ENCODE results near the gene HELZ2.
"Not testable (repeated sequence)": the region's sequence is repeated elsewhere in the genome, so short reads cannot be mapped to it uniquely, and the experiment has no call there.

HELZ2 gene

GRCh38 chr20:63574156-63574828, at the start of gene HELZ2:
Gene HELZ2, minus strand, starts transcription at chr20:63574239. Its CDS starts 1,854 bp downstream, at chr20:63572385.
- peak in 1 of 2 donors; percentile 45 for DNase-seq (ENCODE audit: low read depth in 1 of 2, low spot score in 1 of 2)

GRCh38 chr20:63622732-63623131, 48.7 kb upstream of the HELZ2 start:
- DNase-seq (ENCODE audit: low read depth in 1 of 2, low spot score in 1 of 2): no peak

- DNase-seq (ENCODE audit: low read depth in 1 of 2, low spot score in 1 of 2): no peak
These were observed 48.1 kb upstream of the HELZ2 start for GRCh38 chr20:63622096-63622495.

- no peak for DNase-seq (ENCODE audit: low read depth in 1 of 2, low spot score in 1 of 2)
These were observed 47.0 kb upstream of the HELZ2 start for GRCh38 chr20:63620991-63621390.

GRCh38 chr20:63619505-63619904, 45.5 kb upstream of the HELZ2 start:
- DNase-seq (ENCODE audit: low read depth in 1 of 2, low spot score in 1 of 2): no peak

- no peak for DNase-seq (ENCODE audit: low read depth in 1 of 2, low spot score in 1 of 2)
These were observed 45.0 kb upstream of the HELZ2 start for GRCh38 chr20:63619086-63619485.

GRCh38 chr20:63618291-63618980, 44.4 kb upstream of the HELZ2 start:
- no peak for DNase-seq (ENCODE audit: low read depth in 1 of 2, low spot score in 1 of 2)

GRCh38 chr20:63617876-63618265, 43.8 kb upstream of the HELZ2 start:
- DNase-seq (ENCODE audit: low read depth in 1 of 2, low spot score in 1 of 2): no peak

GRCh38 chr20:63617092-63617875, 43.2 kb upstream of the HELZ2 start:
- no peak for DNase-seq (ENCODE audit: low read depth in 1 of 2, low spot score in 1 of 2)

GRCh38 chr20:63613863-63614594, 40.0 kb upstream of the HELZ2 start:
- DNase-seq (ENCODE audit: low read depth in 1 of 2, low spot score in 1 of 2): not testable (repeated sequence)

- DNase-seq (ENCODE audit: low read depth in 1 of 2, low spot score in 1 of 2): no peak
These were observed 38.4 kb upstream of the HELZ2 start for GRCh38 chr20:63612276-63612931.

- no peak for DNase-seq (ENCODE audit: low read depth in 1 of 2, low spot score in 1 of 2)
These were observed 37.6 kb upstream of the HELZ2 start for GRCh38 chr20:63611646-63612045.

- DNase-seq (ENCODE audit: low read depth in 1 of 2, low spot score in 1 of 2): no peak
These were observed 36.8 kb upstream of the HELZ2 start for GRCh38 chr20:63610581-63611435.

- DNase-seq (ENCODE audit: low read depth in 1 of 2, low spot score in 1 of 2): no peak
These were observed 32.6 kb upstream of the HELZ2 start for GRCh38 chr20:63606686-63607085.

GRCh38 chr20:63602321-63602720, 28.3 kb upstream of the HELZ2 start:
- no peak for DNase-seq (ENCODE audit: low read depth in 1 of 2, low spot score in 1 of 2)

- not testable (repeated sequence) for DNase-seq (ENCODE audit: low read depth in 1 of 2, low spot score in 1 of 2)
These were observed 27.6 kb upstream of the HELZ2 start for GRCh38 chr20:63601679-63602078.

- DNase-seq (ENCODE audit: low read depth in 1 of 2, low spot score in 1 of 2): no peak
These were observed 25.5 kb upstream of the HELZ2 start for GRCh38 chr20:63599396-63600050.

GRCh38 chr20:63598479-63599395, 24.7 kb upstream of the HELZ2 start:
- no peak for DNase-seq (ENCODE audit: low read depth in 1 of 2, low spot score in 1 of 2)

Measured in activated T-helper 1 cell treated with anti-CD3 and anti-CD28 coated beads, Interleukin-2, amount 50 U/mL, for 16 hours (primary cell).